IPS DF 19.7 (cell line): ENCODE data around the gene TMED8.
"Not testable (repeated sequence)": the region's sequence is repeated elsewhere in the genome, so short reads cannot be mapped to it uniquely, and the experiment has no call there.

ENCODE experiments used
- DNase-seq: peaks from one replicate; pipeline ENCODE4 v3.0.0-alpha.2; 2013; ENCODE audit warnings: low read depth, low spot score

TMED8 gene, protein sequence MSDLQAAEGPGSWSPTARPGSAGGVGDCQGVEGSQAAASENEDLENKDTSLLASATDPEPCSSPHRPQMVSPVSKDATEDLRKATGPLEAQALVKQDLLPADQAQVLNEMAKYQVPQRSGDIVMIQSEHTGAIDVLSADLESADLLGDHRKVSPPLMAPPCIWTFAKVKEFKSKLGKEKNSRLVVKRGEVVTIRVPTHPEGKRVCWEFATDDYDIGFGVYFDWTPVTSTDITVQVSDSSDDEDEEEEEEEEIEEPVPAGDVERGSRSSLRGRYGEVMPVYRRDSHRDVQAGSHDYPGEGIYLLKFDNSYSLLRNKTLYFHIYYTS

DNA sequence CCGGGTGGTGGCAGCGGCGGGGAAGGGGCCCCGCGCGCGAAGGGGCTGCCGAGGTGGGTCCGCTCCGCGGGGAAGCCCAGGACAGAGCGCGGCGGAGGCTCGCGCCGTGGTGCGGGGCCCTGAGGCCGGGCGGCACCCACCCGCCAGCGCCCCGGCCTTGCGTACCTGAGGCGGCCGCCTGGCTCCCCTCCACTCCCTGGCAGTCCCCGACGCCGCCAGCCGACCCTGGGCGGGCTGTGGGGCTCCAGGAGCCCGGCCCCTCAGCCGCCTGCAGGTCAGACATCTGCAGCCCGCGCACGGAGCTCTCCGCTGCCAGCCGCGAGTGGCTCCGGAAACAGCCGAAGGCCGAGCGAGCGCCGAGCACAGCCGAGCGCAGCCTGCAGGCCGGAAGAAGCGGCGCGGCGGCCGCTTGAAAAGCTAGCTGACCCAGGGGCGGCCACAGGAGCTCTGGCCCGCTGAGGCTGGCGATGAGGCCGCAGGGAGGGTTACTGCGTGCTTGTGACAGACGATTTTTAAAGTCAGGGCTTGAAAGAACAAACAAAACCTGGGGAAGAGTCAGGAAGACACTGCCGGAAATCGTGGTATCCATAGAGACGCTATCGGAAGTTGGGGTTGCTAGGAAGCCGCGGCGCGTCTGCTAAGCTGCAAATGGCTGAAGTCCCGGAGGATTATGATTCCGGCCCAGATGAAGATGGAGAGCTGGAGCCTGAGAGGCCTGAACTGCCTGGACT, at the start of gene TMED8, which contains the start of gene SAMD15:
TMED8 (minus strand) TSS at position 324 of the 731 bp plus-strand sequence; CDS start at position 283, 41 bp downstream.
SAMD15 (plus strand) TSS at position 609 of the 731 bp plus-strand sequence; CDS start at position 649, 40 bp downstream.
- DNase-seq = no peak

DNA sequence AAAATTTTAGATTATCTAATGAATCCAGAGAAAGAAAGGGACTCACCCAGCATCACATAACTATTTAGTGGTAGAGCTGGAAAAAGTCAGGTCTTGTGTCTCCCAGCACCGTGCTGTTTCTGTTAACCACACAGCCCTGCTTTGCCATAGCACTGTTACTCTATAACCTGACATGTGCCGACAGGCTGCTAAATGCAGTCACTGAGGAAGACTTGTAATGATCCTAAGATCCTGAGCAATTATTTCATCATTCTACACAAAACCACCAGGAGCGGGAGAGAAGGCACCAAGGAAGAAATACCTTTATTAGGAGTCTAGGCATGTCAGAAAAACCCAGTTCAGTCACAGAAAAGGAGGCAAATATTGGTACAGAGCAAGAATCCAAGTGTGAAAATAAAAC, 49.5 kb upstream of the TMED8 start:
- no peak for DNase-seq

DNA sequence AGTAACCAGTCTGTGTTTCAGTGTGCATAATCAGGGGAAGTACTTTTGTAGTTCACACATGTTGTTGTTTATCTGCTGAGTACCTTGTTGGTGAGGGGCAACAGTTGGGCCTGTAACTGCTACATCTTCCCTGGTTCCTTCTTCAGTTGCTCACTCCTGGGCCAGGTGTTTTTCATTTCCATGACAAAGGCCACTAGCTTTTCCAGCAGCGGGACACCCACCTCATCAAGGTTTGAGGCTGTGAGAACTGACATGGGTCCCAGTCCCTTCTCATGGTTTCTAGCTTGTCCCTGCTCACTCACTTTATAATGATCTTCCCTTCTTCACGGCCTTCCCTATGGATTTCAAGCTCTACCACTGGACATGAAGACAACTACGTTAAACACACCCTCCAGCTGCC, 48.0 kb upstream of the TMED8 start:
- DNase-seq = no peak

DNA sequence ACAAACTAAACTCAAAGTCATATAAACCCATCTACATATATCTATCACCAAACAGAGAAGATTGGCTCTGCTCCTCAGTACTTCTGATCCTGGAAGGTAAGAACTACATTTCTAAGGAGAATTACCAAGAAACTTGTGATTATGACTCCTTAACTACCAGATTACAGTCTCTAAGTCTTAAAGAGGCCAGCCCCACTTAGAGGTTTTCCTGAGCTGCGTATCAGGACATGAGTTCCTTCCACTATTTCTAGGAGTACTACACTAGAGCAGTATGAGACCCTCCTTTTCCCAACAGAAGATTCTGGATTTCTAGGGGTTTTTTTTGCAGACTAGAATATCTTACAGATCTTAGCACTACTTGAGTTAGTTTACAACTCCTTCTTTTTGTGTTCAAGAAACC, 46.5 kb upstream of the TMED8 start, which contains the start of gene NOXRED1:
NOXRED1 (minus strand) TSS at position 101 of the 400 bp plus-strand sequence. CDS start 634 bp downstream, outside the sequence.
- DNase-seq = no peak

DNA sequence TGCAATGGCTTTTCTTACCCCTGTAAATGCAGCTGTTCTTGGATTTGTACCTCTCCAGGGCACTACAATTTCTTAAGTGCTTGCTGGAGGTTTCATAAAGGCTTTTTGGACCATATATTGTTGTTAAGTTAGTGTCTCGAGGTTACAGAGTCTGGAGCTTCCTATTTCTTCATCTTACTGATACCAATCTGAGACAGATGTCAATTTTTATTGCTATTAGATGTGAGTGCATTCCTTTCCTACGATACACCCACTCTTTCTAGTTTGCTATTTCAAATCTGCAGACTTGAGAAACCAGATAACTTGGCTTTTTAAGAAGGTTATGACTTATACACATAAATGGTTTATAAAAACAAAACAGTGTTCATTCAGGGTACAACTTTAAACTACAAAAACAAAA, 44.3 kb upstream of the TMED8 start:
- no peak for DNase-seq

DNA sequence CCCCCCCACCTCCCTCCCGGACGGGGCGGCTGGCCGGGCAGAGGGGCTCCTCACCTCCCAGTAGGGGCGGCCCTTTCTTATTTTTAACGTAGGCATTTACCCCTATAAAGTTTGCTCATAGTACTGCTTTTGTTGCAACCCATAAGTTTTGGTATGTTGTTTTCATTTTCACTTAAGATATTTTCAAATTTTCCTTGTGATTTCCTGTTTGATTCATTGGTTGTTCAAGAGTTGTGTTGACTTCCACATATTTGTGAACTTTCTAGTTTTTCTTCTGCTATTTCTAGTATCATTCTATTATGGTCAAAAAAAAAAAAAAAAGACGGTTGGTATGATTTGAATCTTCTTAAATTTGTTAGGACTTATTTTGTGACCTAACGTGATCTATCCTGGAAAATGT, 39.9 kb upstream of the TMED8 start:
- DNase-seq = no peak

DNA sequence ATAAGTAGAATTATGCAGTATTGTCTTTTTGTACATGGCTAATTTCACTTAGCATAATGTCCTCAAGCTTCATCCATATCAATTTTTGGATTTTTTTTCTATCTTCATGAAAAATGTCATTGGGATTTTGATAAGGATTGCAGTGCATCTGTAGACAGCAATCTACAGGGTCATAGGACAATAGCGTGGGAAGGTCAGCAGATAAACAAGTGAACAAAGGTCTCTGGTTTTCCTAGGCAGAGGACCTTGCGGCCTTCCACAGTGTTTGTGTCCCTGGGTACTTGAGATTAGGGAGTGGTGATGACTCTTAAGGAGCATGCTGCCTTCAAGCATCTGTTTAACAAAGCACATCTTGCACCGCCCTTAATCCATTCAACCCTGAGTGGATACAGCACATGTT, 39.2 kb upstream of the TMED8 start:
- DNase-seq = not testable (repeated sequence)

DNA sequence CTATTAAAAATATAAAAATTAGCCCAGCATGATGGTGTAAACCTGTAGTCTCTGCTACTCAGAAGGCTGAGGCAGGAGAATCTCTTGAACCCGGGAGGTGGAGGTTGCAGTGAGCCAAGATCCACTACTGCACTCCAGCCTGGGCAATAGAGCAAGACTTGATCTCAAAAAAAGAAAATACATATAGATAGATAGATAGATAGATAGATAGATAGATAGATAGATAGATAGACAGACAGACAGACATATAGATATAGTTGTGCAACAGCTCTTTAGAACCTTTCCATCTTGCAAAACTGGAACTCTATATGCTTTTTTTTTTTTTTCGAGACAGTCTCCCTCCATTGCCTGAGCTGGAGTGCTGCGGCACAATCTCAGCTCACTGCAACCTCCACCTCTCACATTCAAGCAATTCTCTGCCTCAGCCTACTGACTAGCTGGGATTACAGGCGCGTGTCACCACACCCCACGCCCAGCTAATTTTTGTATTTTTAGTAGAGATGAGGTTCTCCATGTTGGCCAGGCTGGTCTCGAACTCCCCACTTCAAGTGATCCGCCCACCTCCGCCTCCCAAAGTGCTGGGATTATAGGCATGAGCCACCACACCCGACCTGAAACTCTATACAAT, 38.6 kb upstream of the TMED8 start:
- DNase-seq = not testable (repeated sequence)

DNA sequence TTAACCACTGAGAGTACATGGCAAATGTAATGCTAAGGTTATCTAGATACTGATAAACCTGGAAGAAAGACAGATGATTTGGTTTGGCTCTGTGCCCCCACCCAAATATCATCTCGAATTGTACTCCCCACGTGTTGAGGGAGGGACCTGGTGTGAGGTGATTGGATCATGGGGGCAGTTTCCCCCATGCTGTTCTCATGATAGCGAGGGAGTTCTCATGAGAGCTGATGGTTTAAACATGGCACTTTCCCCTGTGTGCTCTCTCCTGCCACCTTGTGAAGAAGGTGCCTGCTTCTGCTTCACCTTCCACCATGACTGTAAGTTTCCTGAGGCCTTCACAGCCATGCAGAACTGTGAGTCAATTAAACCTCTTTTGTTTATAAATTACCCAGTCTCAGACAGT, 32.2 kb upstream of the TMED8 start:
- no peak for DNase-seq

DNA sequence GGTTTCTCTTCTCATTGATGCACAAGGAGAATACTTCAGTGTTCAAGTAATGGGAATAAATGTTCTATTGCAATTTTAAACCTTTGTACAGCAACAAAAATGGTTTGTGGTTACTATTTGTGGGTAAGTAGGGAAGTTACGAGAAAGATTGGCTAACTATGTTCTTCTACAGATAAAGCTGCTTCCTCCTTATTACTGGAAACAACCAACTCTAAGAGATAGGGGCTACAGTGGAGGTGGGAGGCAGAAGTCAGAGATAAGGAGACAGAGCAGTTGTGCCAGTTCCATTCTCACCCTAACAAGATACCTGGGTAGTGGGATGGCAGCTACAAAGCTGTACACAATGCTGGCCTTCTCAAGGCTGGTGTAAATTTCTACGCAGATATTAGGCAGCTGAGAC, 30.3 kb upstream of the TMED8 start:
- no peak for DNase-seq

DNA sequence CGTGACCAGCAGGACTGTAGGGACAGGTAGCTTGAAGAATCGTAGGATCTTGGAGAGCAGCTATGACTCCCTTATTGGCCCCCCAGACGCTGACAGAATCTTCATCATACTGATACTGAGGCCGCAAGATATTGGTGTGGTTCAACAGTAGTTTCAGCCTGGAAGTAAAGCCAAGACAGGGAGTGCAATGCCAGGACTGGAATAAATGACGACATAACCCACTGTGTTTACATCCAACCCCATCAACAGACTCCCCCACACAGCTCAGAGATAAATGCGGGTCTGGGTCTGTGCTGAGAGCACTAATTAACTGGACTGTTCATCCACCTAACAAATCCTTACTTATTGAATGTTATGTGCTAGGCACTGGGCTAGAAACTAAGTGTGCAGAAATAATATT, 29.8 kb upstream of the TMED8 start:
- no peak for DNase-seq

DNA sequence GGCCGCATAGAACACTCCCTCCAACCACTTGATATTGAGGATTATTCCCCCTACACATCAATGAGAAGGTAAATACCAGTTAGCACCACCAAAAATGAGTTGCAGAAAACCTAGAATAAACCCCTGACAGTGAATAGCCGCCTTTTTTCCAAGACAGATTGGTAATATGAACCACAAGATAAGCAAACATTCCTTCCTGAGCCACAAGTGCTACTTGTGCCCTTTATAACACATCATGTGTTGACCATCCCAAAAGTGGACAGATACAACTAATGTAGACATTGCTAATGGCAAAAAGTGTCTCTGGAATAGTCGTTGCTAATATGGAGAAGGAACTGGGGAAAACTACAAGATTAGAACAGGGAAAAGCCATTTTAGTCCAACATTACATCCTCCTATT, 29.2 kb upstream of the TMED8 start:
- no peak for DNase-seq

DNA sequence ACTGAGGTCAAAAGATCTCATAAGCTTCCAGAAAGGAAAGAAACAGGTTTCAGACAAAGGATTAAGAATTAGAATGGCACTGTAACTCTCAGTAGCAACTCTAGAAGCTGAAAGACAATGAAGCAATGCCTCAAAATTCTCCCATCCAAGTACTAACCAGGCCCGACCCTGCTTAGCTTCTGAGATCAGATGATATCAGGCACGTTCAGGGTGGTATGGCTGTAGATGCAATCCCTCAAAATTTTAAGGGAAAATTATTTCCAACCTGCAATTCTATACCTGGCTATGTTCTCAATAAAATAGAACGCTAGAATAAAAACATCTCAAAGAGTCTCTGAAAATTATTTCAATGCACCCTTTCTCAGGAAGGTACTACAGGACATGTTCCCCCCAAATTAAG, 26.9 kb upstream of the TMED8 start:
- no peak for DNase-seq

DNA sequence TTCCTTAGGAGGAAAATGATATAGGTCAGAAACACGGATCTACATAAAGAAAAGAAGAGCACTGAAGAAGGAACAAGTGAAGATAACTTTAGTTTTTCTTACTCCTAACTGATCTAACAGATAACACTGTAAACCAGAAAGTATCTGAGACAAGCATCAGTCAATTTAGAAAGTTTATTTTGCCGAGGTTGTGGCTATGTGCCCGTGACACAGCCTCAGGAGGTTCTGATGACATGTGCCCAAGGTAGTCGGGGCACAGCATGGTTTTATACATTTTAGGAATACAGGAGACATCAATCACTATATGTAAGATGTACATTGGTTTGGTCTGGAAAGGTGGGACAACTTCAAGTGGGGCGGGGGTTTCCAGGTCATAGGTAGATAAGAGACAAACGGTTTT, 23.3 kb upstream of the TMED8 start:
- DNase-seq = no peak

DNA sequence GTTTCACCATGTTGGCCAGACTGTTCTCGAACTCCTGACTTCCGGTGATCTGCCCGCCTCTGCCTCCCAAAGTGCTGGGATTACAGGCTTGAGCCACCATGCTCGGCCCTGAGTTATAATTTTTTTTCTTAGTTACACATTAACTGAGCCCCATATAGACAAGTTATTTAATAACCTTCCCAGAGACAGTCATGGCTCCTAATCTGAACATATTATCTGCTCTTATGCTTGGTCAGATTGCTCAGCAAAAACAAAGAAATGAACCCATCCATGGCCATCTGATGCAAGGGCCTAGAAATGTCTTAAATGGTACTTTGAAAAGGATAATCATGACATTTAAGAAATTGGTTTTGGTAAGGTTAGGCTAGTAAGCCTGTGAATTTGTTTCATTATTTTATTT, 13.3 kb upstream of the TMED8 start:
- no peak for DNase-seq

DNA sequence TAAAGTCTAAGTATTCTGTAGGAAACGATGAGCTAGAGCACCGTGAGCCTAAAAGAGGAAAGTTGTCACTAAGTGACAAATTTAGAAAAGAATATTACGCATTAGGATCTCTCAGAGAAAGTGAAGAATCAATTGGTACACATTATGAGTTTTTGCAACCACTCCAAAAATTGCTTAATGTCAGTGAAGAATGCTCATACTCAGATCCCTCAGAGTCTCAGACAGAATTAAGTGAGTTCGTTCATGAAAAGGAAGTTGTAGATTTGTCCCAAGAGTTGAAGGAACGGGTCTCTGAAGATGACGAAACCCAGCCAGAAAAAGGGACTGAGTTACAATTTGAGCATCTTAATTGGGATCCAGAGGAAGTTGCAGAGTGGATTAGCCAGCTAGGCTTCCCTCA, 1.8 kb upstream of the TMED8 start:
- DNase-seq = no peak

DNA sequence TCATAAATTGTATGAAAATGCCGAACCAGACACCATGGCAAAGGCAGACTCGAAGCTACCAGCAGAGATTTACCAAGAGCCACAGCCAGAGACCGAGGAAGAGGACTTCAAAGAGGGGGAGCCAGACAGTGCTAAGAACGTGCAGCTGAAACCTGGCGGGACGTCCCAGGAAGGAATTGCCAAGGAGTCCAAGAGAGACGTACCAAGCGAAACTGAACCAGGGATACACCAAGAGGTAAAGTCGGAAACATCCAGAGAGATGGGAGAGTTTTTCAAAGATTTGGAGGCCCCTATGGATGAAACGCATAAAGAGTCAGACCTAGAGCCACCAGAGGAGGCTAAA, 579 bp upstream of the TMED8 start:
- no peak for DNase-seq

DNA sequence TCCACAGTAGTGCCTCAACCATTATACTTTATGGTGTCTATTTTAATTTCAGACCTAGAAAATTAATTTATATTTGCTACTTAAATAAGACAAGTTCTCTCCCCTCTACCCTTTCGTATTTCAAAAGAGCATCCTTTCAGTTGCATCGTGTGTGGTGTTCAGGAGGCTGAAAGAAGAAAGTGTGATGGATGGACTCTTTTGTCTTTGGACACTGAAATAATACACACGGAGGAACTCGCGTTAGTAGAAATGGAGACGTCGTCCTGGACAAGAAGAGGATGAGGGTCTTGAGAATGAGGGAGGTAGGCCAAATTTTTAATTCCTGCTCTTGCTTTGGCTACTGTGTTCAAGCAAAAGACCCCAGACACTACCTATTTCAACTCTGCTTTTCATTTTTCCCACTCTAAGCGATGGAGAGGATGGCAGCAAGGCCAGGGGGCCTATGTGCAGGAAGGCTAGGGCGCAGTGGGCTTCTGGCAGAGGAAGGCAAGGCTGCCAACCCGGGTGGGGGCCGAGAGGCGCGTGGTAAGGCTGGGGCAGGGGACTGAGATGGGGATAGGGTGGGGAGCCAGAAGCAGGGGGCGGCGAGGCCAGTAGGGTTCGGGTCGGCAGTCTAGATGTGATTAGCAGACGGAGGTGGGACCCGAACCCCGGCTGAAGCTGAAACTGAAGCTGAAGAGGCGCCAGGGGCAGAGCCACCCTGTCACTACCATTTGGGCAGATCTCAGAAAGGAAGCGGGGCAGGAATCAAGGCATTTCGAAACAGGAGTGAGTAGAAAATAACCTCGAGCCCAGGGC, 722 bp downstream of the TMED8 start:
- DNase-seq = no peak

DNA sequence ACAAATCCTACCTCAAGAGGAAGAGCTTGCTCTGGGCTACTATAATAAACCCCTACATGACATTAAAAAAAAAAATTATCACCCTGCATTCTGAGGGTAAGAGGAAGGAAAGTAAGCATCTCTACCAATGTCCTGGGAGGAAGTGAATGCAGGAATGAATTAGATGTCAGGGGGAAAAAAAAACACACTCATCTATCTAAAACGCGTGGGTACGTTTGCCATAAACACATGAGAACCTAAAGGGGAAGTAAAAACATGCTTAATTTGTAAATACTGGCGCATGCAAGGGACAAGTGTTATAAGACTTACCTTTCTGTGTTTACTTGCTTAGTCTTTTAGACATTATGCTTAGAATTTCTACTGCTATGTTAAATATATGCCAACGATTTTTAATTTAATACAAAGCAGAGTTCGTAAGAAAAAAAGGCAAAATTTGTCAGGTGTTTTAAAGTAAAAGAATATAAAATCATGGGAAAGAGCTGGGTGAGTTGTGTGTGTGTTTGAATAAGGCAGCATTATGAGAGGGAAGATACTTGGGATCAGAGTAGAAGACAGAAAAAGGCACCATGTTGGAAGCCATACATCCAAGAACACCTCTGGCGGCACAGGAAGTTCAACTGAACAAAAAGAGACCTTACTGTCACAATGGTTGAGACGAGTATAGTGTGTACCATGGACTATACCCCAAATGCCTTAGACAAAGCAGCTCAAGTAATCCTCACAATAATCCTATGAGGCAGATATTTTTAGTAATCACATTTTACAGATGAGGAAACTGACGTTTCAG, 1.5 kb downstream of the TMED8 start:
- DNase-seq = no peak

DNA sequence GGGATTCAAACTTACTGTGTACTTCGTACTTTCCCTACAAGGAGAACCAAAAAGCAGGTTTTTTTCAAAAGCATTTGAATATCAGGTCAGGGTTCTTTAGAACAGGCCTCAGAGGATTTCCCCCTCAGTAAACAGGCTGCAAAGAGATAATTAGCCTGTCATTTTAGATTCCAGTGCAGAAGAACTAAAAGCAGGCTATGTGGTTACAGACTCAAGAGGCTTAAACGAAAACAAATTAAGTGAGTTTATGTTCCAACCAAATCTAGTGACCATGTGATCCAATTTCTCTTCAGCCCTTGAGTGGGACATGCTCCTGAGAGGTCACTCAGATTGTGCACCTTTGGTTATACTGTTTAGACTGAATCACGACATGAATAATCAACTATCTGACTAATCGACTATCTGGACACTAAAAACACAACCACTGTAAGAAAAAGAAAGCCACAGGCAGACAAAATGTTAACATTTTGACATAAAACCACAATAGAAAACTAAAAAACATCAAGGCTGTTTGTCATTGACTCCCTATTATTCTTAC, 4.5 kb downstream of the TMED8 start:
- DNase-seq = no peak

DNA sequence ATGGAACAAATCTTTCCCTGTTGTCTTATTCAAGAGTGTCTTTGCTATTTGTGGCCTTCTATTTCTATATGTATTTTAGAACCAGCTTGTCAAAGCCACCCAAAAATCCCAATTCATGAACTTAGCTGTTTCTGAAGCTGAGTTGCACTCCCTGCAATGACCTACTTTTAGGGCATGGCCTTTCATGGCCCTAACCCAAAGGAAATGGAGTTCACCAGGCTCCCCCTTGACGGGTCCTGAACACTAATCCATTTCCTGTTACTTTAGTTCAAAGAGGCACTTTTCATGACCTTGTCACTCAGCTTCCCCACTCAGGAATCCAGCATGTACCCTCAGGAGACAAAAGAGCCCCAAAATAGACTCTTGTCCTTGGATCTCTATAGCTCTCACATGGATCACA, 7.6 kb downstream of the TMED8 start:
- no peak for DNase-seq
